ENCODE results near the gene SAMD10. TPM values are rescaled to one million over a fixed set of nuclear protein-coding genes. Genes with fewer than 3 reads are reported as not detected.

SAMD10 gene
- total RNA-seq, 1 experiment from 2014 or later, result 5.7 TPM

DNA sequence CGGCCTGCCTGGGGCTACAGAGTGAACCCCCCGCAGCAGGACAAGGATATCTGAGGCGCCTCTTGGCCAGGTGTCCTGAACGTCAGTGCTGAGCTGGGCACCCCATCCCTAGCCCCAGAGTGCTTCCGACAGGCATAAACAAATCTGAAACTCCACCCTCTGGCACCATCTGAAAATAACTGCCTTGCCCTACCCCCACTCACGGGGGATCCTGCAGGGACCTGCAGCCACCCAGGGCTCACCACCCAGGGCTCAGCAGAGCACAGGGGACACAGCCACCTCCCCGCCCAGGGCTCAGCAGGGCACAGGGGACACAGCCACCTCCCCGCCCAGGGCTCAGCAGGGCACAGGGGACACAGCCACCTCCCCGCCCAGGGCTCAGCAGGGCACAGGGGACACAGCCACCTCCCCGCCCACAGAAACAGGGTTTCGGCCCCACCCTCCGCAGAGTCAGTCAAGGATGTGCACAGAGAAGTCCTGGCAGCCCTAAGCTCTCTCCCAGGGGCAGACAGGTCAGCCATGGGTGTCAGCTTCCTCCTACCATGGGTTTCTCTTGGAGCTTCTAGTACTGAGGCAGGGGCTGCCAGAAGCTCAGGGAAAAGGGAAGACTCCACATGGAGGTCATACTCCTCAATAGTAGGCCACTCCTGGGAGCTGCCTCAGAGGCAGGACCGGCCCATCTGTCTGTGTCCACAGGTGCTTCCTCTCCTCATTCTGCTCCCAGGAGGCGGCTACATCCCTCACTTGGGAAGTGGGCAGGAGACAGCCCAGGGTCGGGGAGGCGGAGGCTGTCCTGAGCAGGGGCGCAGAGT, 27.8 kb downstream of the SAMD10 start:
- H3T11ph ChIP-seq (ENCODE audit: low read length), result no peak overlapping the region
- peaks cover 2% of the 10 kb centered on the region for H3K79me1 ChIP-seq (ENCODE audit: insufficient read depth, low read depth, low read length, poor library complexity, severe bottlenecking)
- Mint-ChIP-seq H3K4me1 (peaks cover 27 to 31% of the 10 kb centered on the region in 2 experiments), H3K27me3 (ENCODE audit: low read depth) (no peaks in the 10 kb centered on the region), H3K4me3 (no peak overlapping the region), H3K36me3 (ENCODE audit: insufficient read depth in 1 of 3, low read depth in 3 of 3) (peaks cover 3 to 16% (median 14%) of the 10 kb centered on the region in 3 experiments), H3K9me3 (peaks cover 4 to 7% of the 10 kb centered on the region in 2 experiments; a peak in 3 of 5 replicates), H3K27ac (no peak overlapping the region)
- no peak overlapping the region for H2AK5ac ChIP-seq (ENCODE audit: insufficient read length, low read length)
- no peak overlapping the region for H3K23ac ChIP-seq (ENCODE audit: insufficient read length, low read depth, low read length)
- H3K23me2 ChIP-seq (ENCODE audit: insufficient read length, low read depth, low read length, poor library complexity, severe bottlenecking), result peaks cover 5% of the 10 kb centered on the region
- no peak overlapping the region for H2AFZ ChIP-seq (ENCODE audit: low read length)
- no peak overlapping the region for H2BK120ac ChIP-seq (ENCODE audit: low read depth, low read length, poor library complexity, severe bottlenecking)
- no peak overlapping the region for H2BK20ac ChIP-seq (ENCODE audit: low read depth, low read length, poor library complexity, severe bottlenecking)
- TF ChIP-seq, protein P1, sequence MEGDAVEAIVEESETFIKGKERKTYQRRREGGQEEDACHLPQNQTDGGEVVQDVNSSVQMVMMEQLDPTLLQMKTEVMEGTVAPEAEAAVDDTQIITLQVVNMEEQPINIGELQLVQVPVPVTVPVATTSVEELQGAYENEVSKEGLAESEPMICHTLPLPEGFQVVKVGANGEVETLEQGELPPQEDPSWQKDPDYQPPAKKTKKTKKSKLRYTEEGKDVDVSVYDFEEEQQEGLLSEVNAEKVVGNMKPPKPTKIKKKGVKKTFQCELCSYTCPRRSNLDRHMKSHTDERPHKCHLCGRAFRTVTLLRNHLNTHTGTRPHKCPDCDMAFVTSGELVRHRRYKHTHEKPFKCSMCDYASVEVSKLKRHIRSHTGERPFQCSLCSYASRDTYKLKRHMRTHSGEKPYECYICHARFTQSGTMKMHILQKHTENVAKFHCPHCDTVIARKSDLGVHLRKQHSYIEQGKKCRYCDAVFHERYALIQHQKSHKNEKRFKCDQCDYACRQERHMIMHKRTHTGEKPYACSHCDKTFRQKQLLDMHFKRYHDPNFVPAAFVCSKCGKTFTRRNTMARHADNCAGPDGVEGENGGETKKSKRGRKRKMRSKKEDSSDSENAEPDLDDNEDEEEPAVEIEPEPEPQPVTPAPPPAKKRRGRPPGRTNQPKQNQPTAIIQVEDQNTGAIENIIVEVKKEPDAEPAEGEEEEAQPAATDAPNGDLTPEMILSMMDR (conservative IDR thresholded peaks at IDR 0.05), result no peak
- H2BK5ac ChIP-seq (ENCODE audit: insufficient read length, low read length), result no peak overlapping the region
- no peak overlapping the region for H2BK15ac ChIP-seq (ENCODE audit: low read depth, low read length)
- no peak overlapping the region for H3K4me2 ChIP-seq (ENCODE audit: insufficient read depth, insufficient read length, low read length)
- H4K20me1 ChIP-seq (ENCODE audit: control insufficient read depth, insufficient read depth, insufficient read length), result peaks cover 3% of the 10 kb centered on the region
- H3K4me1 ChIP-seq (ENCODE audit: insufficient read depth, low read length), result no peaks in the 10 kb centered on the region
- H3K27ac ChIP-seq (ENCODE audit: insufficient read length, low read depth, low read length), result no peak overlapping the region
- peaks cover 19% of the 10 kb centered on the region; the same call in 1 of the 2 replicates for H3K79me2 ChIP-seq (ENCODE audit: insufficient read depth, low read length)
- H3K56ac ChIP-seq (ENCODE audit: insufficient read length, low read depth, low read length), result no peak overlapping the region
- no peak overlapping the region for H4K8ac ChIP-seq (replicated peaks; ENCODE audit: insufficient read length, low read depth, low read length)
- no peak overlapping the region for H3K4ac ChIP-seq (ENCODE audit: low read depth, low read length)
- no peak overlapping the region for H2BK12ac ChIP-seq (ENCODE audit: insufficient read length, low read depth, low read length)
- no peak overlapping the region for H3K9ac ChIP-seq (ENCODE audit: extremely low read depth, insufficient read length, low read length)
- WGBS (ENCODE audit: extremely low coverage, insufficient read length, low lambda C conversion rate), result no CpG with 5 or more reads among the region's 17 CpGs
- DNase-seq, result no peak
- H3K9me3 ChIP-seq (ENCODE audit: control insufficient read depth, low read depth, low read length), result no peaks in the 10 kb centered on the region
- no peaks in the 10 kb centered on the region for H3K27me3 ChIP-seq (ENCODE audit: insufficient read depth, low read length)
- no peak overlapping the region for H4K91ac ChIP-seq (ENCODE audit: insufficient read length, low read depth, low read length)
- H3K14ac ChIP-seq (ENCODE audit: insufficient read depth, low read length), result no peak overlapping the region
- H3K18ac ChIP-seq (ENCODE audit: insufficient read length, low read depth, low read length), result no peak overlapping the region
- H4K5ac ChIP-seq (ENCODE audit: insufficient read length, low read depth, low read length), result no peak overlapping the region

All from H9 (cell line).